Thoracic aorta (tissue), 2 donors: ENCODE results near the gene CLSTN2. TPM values are rescaled to one million over a fixed set of nuclear protein-coding genes. Genes with fewer than 3 reads are reported as not detected.

ENCODE experiments used
- ATAC-seq: fragments of 150-250 bp; one replicate; pipeline ENCODE4 v1.8.0; 2017; ENCODE audit warnings: low read depth; ENCODE audit not compliant: insufficient number of reproducible peaks, low FRiP score
- DNase-seq: peaks from one replicate; pipeline ENCODE4 v3.0.0-alpha.2; 2020; ENCODE audit warnings: low spot score
- H3K27ac ChIP-seq, 2 donors: fragments of 200-600 bp; sonication (generic); 1 replicate in 1 of 2; 2 replicates in 1 of 2; pipeline ENCODE4 v1.5.1; 2016; ENCODE audit warnings: mild to moderate bottlenecking in 2 of 2, moderate library complexity in 2 of 2
- H3K27me3 ChIP-seq: fragments of 200-600 bp; sonication (generic); replicated peaks from 2 replicates; pipeline ENCODE4 v1.6.0; 2016; ENCODE audit warnings: mild to moderate bottlenecking; ENCODE audit not compliant: insufficient read depth
- H3K36me3 ChIP-seq: fragments of 200-600 bp; sonication (generic); one replicate; pipeline ENCODE4 v1.5.1; 2016
- H3K4me1 ChIP-seq, 2 donors: fragments of 200-600 bp; sonication (generic); 1 replicate in 1 of 2; 2 replicates in 1 of 2; pipeline versions ENCODE4 v1.5.1 to v1.6.0; 2016; ENCODE audit warnings: low read depth in 2 of 2, mild to moderate bottlenecking in 1 of 2; ENCODE audit not compliant: control insufficient read depth in 1 of 2
- H3K4me3 ChIP-seq: fragments of 200-600 bp; sonication (generic); 2 replicates; pipeline ENCODE4 v1.5.1; 2016; ENCODE audit warnings: mild to moderate bottlenecking
- H3K9me3 ChIP-seq: fragments of 200-600 bp; sonication (generic); 2 replicates; pipeline ENCODE4 v1.5.1; 2016
- total RNA-seq, 2 donors: library from RNA; depleted of rRNA; stranded (reverse); fragments of >200 nt; gene quantifications; one replicate each; pipeline versions ENCODE4 v1.1.0 to v1.2.3, GENCODE V29; 2016
- TF ChIP-seq, protein P1 (sequence below): fragments of 200-600 bp; sonication (generic); IDR thresholded peaks from one replicate; pipeline ENCODE4 v1.5.1; 2019; ENCODE audit warnings: antibody characterized with exemption

CLSTN2 gene
- total RNA-seq, 2 donors from 2014 or later = 7.6 to 15.7 TPM

- no peak for DNase-seq
Measured at GRCh38 chr3:140250945-140251344, 316.0 kb downstream of the CLSTN2 start.

GRCh38 chr3:140251678-140252077 is 316.7 kb downstream of the CLSTN2 start:
- Histone ChIP-seq H3K36me3 (no peaks in the 10 kb centered on the region), H3K27me3 (no peaks in the 10 kb centered on the region), H3K4me3 (no peak overlapping the region), H3K4me1 (no peaks in the 10 kb centered on the region), H3K27ac (no peak overlapping the region), H3K9me3 (no peaks in the 10 kb centered on the region)
- no peak for ATAC-seq
- DNase-seq = no peak
- TF ChIP-seq, protein P1, sequence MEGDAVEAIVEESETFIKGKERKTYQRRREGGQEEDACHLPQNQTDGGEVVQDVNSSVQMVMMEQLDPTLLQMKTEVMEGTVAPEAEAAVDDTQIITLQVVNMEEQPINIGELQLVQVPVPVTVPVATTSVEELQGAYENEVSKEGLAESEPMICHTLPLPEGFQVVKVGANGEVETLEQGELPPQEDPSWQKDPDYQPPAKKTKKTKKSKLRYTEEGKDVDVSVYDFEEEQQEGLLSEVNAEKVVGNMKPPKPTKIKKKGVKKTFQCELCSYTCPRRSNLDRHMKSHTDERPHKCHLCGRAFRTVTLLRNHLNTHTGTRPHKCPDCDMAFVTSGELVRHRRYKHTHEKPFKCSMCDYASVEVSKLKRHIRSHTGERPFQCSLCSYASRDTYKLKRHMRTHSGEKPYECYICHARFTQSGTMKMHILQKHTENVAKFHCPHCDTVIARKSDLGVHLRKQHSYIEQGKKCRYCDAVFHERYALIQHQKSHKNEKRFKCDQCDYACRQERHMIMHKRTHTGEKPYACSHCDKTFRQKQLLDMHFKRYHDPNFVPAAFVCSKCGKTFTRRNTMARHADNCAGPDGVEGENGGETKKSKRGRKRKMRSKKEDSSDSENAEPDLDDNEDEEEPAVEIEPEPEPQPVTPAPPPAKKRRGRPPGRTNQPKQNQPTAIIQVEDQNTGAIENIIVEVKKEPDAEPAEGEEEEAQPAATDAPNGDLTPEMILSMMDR = no peak

More at GRCh38 chr3:140250945-140251344, 316.0 kb downstream of the CLSTN2 start:
- H3K27ac ChIP-seq = no peak overlapping the region
- no peaks in the 10 kb centered on the region for H3K9me3 ChIP-seq
- TF ChIP-seq, protein P1 = no peak
- ATAC-seq = no peak
- no peak overlapping the region for H3K4me3 ChIP-seq
- H3K4me1 ChIP-seq = peaks cover 0 to 2% of the 10 kb centered on the region in 2 donors
- H3K27me3 ChIP-seq = no peaks in the 10 kb centered on the region
- no peaks in the 10 kb centered on the region for H3K36me3 ChIP-seq

- Histone ChIP-seq H3K4me3 (no peak overlapping the region), H3K27ac (no peak overlapping the region), H3K4me1 (no peaks in the 10 kb centered on the region), H3K36me3 (no peaks in the 10 kb centered on the region), H3K27me3 (no peaks in the 10 kb centered on the region), H3K9me3 (no peaks in the 10 kb centered on the region)
- TF ChIP-seq, protein P1 = no peak
- DNase-seq (no peak), ATAC-seq (no peak)
Measured at GRCh38 chr3:140252812-140253656, 318.0 kb downstream of the CLSTN2 start.

DNA sequence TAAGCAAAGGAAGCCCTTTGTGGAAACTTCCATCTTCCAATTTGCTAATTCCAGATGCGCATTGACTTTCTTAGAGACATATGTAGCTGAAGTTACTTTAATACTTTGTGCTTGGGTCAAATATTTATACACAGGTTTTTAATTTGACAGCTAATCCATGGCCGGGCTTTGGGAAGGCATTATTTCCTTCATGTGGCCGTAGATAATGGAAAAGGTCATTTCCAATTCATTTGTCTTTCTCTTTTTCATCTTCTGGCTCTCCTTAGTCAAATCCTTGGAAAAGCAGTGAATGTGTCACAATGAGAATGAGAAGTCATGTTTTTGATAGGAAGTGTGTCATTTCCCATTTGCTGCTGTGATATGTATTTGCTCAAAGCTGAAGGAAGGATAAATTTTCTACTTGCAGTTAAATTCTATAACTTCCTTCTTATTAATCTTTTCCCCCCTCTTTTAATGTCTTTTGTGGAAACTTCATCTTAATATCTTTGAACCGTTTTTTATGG is 323.3 kb downstream of the CLSTN2 start:
- Histone ChIP-seq H3K27ac (no peak overlapping the region), H3K36me3 (no peaks in the 10 kb centered on the region), H3K4me1 (no peaks in the 10 kb centered on the region), H3K4me3 (no peak overlapping the region), H3K27me3 (no peaks in the 10 kb centered on the region), H3K9me3 (no peaks in the 10 kb centered on the region)
- DNase-seq (no peak), ATAC-seq (no peak)
- TF ChIP-seq, protein P1 = no peak

DNA sequence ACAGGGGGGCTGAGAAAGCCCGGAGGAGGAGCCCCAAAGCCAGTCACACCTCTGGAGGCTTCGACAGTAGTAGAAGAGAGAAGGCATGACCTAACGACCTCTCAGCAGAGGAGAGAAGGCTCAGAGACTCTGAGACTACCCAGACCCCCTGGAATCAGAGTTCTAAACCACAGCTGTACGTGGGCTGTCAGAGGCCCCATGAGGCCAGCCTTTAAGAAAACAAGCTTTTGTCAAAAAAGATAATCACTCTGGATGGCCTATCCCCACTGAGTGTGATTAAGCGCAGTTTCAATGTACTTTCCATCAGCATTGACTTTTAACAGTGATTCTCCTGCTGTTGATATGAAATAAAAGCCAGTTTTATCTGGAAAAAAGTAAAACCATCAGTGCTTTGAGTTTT is 330.3 kb downstream of the CLSTN2 start:
- TF ChIP-seq, protein P1 = no peak
- no peak overlapping the region for H3K4me3 ChIP-seq
- no peaks in the 10 kb centered on the region for H3K36me3 ChIP-seq
- H3K4me1 ChIP-seq = no peaks in the 10 kb centered on the region
- no peaks in the 10 kb centered on the region for H3K27me3 ChIP-seq
- no peaks in the 10 kb centered on the region for H3K9me3 ChIP-seq
- H3K27ac ChIP-seq = no peak overlapping the region
- no peak for ATAC-seq
- DNase-seq = no peak
